Colonic mucosa (tissue), 4 donors: ENCODE measurements around the gene XPO1. TPM values are rescaled to one million over a fixed set of nuclear protein-coding genes. Genes with fewer than 3 reads are reported as not detected.

Source experiments
- DNase-seq: peaks from one replicate; pipeline ENCODE4 v3.0.0-alpha.2; 2020
- H3K27ac ChIP-seq: fragments of 200-600 bp; one replicate; pipeline ENCODE4 v1.8.0; 2021
- H3K27me3 ChIP-seq: fragments of 200-600 bp; one replicate; pipeline ENCODE4 v1.8.0; 2021
- H3K36me3 ChIP-seq: fragments of 200-600 bp; one replicate; pipeline ENCODE4 v1.8.0; 2021
- H3K4me1 ChIP-seq: fragments of 200-600 bp; one replicate; pipeline ENCODE4 v1.8.0; 2021; ENCODE audit warnings: mild to moderate bottlenecking
- H3K4me3 ChIP-seq: fragments of 200-600 bp; one replicate; pipeline ENCODE4 v1.8.0; 2021
- H3K9ac ChIP-seq, 2 donors: one replicate each; pipeline ENCODE4 v1.7.0; 2013; ENCODE audit warnings: control low read depth in 2 of 2, low read depth in 2 of 2, low read length in 2 of 2
- H3K9me3 ChIP-seq: fragments of 200-600 bp; one replicate; pipeline ENCODE4 v1.8.0; 2021
- CTCF ChIP-seq: fragments of 200-600 bp; IDR thresholded peaks from one replicate; pipeline ENCODE4 v1.8.0; 2022; ENCODE audit warnings: antibody characterized with exemption, mild to moderate bottlenecking
- intact Hi-C: fragments of 100-400 bp; cut with DNase I; formaldehyde crosslinking; loops from one replicate; pipeline ENCODE4 v1.14.1; 2022
- total RNA-seq, 2 donors: library from RNA; stranded (reverse); fragmentation: NEBNext Ultra II Directional in 1 of 2; extraction: Animal tissue kit (Norgen Biotek cat#: 25700) in 1 of 2; gene quantifications; one replicate each; pipeline ENCODE4 v1.2.1, GENCODE V29; 2021
- donor health status: healthy.
- donor health status: DM: no; HTN: no; CAD: no.
- donor health status: DM: no; HTN: no; CAD: no.

XPO1 gene
- total RNA-seq, 2 donors from 2014 or later, result 84.4 to 152 TPM

GRCh38 chr2:61439241-61440002 is 98.7 kb downstream of the XPO1 start:
- no peak for TF ChIP-seq CTCF
- Histone ChIP-seq H3K4me1 (peaks cover under 1% of the 10 kb centered on the region), H3K9me3 (no peaks in the 10 kb centered on the region), H3K27ac (no peak overlapping the region), H3K36me3 (no peaks in the 10 kb centered on the region), H3K9ac (no peak overlapping the region), H3K27me3 (no peaks in the 10 kb centered on the region), H3K4me3 (no peak overlapping the region)
- intact Hi-C loops, result no loop called here
- DNase-seq, result no peak

- peaks cover 9% of the 10 kb centered on the region for H3K4me1 ChIP-seq
- no peak overlapping the region for H3K27ac ChIP-seq
- DNase-seq, result no peak
- no peaks in the 10 kb centered on the region for H3K27me3 ChIP-seq
- no peak for TF ChIP-seq CTCF
- H3K9ac ChIP-seq, result no peak overlapping the region
- intact Hi-C loops, result no loop called here
- H3K4me3 ChIP-seq, result no peak overlapping the region
- H3K36me3 ChIP-seq, result no peaks in the 10 kb centered on the region
- H3K9me3 ChIP-seq, result no peaks in the 10 kb centered on the region
Measured at GRCh38 chr2:61438670-61439069, 99.5 kb downstream of the XPO1 start.

- Histone ChIP-seq H3K9ac (no peak overlapping the region), H3K4me1 (peaks cover 13% of the 10 kb centered on the region), H3K36me3 (no peaks in the 10 kb centered on the region), H3K27me3 (no peaks in the 10 kb centered on the region), H3K4me3 (no peak overlapping the region), H3K27ac (no peak overlapping the region), H3K9me3 (no peaks in the 10 kb centered on the region)
- TF ChIP-seq CTCF, result no peak
- DNase-seq, result no peak
- intact Hi-C loops, result no loop called here
Measured at GRCh38 chr2:61437170-61437569, 101.0 kb downstream of the XPO1 start.

- no peak for DNase-seq
- no peak overlapping the region for H3K9ac ChIP-seq
- H3K9me3 ChIP-seq, result no peaks in the 10 kb centered on the region
- intact Hi-C loops, result no loop called here
- H3K4me3 ChIP-seq, result no peak overlapping the region
- H3K4me1 ChIP-seq, result peaks cover 13% of the 10 kb centered on the region
- peak overlapping the region; percentile 14 for H3K27ac ChIP-seq
- TF ChIP-seq CTCF, result no peak
- no peaks in the 10 kb centered on the region for H3K36me3 ChIP-seq
- no peaks in the 10 kb centered on the region for H3K27me3 ChIP-seq
Measured at GRCh38 chr2:61436092-61436491, 102.1 kb downstream of the XPO1 start.

- no peaks in the 10 kb centered on the region for H3K27me3 ChIP-seq
- peaks cover 13% of the 10 kb centered on the region for H3K4me1 ChIP-seq
- no peaks in the 10 kb centered on the region for H3K36me3 ChIP-seq
- H3K4me3 ChIP-seq, result no peak overlapping the region
- H3K27ac ChIP-seq, result no peak overlapping the region
- H3K9me3 ChIP-seq, result no peaks in the 10 kb centered on the region
- no peak for TF ChIP-seq CTCF
- DNase-seq, result no peak
- H3K9ac ChIP-seq, result no peak overlapping the region
- intact Hi-C loops, result no loop called here
Measured at GRCh38 chr2:61435291-61435690, 102.9 kb downstream of the XPO1 start.
